IMR-90 (cell line): ENCODE data around the gene VMAC. TPM values are rescaled to one million over a fixed set of nuclear protein-coding genes. Genes with fewer than 3 reads are reported as not detected.

Source experiments
- ATAC-seq: fragments of 200-7000 bp; cut with Tn5 transposase; 2 replicates; pipeline ENCODE4 v1.9.1; 2020; ENCODE audit warnings: low read depth, mild to moderate bottlenecking, moderate library complexity
- BruUV-seq: library from RNA; stranded (reverse); fragments of 400-500 nt; replicated peaks from 2 replicates; lab custom pipeline; 2021; lab: Mats Ljungman, UMichigan
- CTCF ChIA-PET: fragments of 300-600 bp; formaldehyde crosslinking; extraction: SDS; loops from one replicate; lab custom pipeline; 2021; ENCODE audit warnings: antibody characterized with exemption; lab: Yijun Ruan, JAX
- POLR2A ChIA-PET: fragments of 300-600 bp; sonication (Branson Sonifier 250); formaldehyde crosslinking; loops from one replicate; lab custom pipeline; 2022; ENCODE audit warnings: antibody characterized with exemption; ENCODE audit not compliant: unreplicated experiment; lab: Charles Lee
- DNase-seq: peaks from one replicate; pipeline ENCODE4 v3.0.0; 2013
- H2AFZ ChIP-seq: replicated peaks from 2 replicates; pipeline ENCODE3; 2013; ENCODE audit warnings: low read length, mild to moderate bottlenecking; ENCODE audit not compliant: poor library complexity
- H2AK5ac ChIP-seq: 2 replicates; pipeline ENCODE4 v1.6.1; 2013; ENCODE audit warnings: low read depth, low read length, inconsistent platforms
- H2AK9ac ChIP-seq: replicated peaks from 2 replicates; pipeline ENCODE3; 2013; ENCODE audit warnings: mild to moderate bottlenecking, low read depth, low read length, moderate library complexity; ENCODE audit not compliant: poor library complexity
- H2BK120ac ChIP-seq: 2 replicates; pipeline ENCODE4 v1.6.1; 2013; ENCODE audit warnings: low read depth, low read length, inconsistent platforms
- H2BK15ac ChIP-seq: 3 replicates; pipeline ENCODE4 v1.6.1; 2013; ENCODE audit warnings: low read depth, low read length, inconsistent platforms
- H2BK20ac ChIP-seq: 2 replicates; pipeline ENCODE4 v1.6.1; 2013; ENCODE audit warnings: low read depth, mild to moderate bottlenecking, inconsistent platforms, low read length, moderate library complexity
- H2BK5ac ChIP-seq: 2 replicates; pipeline ENCODE4 v1.6.1; 2013; ENCODE audit warnings: mild to moderate bottlenecking, low read depth, low read length, inconsistent platforms; ENCODE audit not compliant: poor library complexity, severe bottlenecking
- H3K14ac ChIP-seq: replicated peaks from 2 replicates; pipeline ENCODE4 v1.6.1; 2013; ENCODE audit warnings: low read depth, low read length, inconsistent platforms
- H3K18ac ChIP-seq: 2 replicates; pipeline ENCODE4 v1.6.1; 2013; ENCODE audit warnings: low read depth, low read length, control low read depth
- H3K23ac ChIP-seq: 2 replicates; pipeline ENCODE4 v1.6.1; 2013; ENCODE audit warnings: low read depth, low read length, inconsistent platforms
- H3K27ac ChIP-seq: 2 replicates; pipeline ENCODE4 v1.5.1; 2013; ENCODE audit warnings: mild to moderate bottlenecking, control low read depth, low read length; ENCODE audit not compliant: insufficient read depth
- H3K27me3 ChIP-seq: 2 replicates; pipeline ENCODE4 v1.6.1; 2013; ENCODE audit warnings: low read length; ENCODE audit not compliant: control insufficient read depth, insufficient read depth
- H3K36me3 ChIP-seq: 2 replicates; pipeline ENCODE4 v1.6.1; 2013; ENCODE audit warnings: low read length, mixed read lengths; ENCODE audit not compliant: control insufficient read depth, insufficient read depth
- H3K4ac ChIP-seq: 2 replicates; pipeline ENCODE4 v1.6.1; 2013; ENCODE audit warnings: low read depth, low read length, inconsistent platforms
- H3K4me1 ChIP-seq: 2 replicates; pipeline ENCODE4 v1.6.1; 2013; ENCODE audit warnings: low read length, mixed read lengths; ENCODE audit not compliant: control insufficient read depth, insufficient read depth
- H3K4me2 ChIP-seq: 2 replicates; pipeline ENCODE4 v1.6.1; 2013; ENCODE audit warnings: low read depth, mild to moderate bottlenecking, control low read depth, low read length, moderate library complexity
- H3K4me3 ChIP-seq: 2 replicates; pipeline ENCODE4 v1.5.1; 2013; ENCODE audit warnings: low read depth, mild to moderate bottlenecking, control low read depth, low read length, moderate library complexity; ENCODE audit not compliant: insufficient read depth
- H3K56ac ChIP-seq: 2 replicates; pipeline ENCODE4 v1.6.1; 2013; ENCODE audit warnings: low read length, inconsistent platforms; ENCODE audit not compliant: insufficient read depth; ENCODE audit errors: extremely low read depth
- H3K79me1 ChIP-seq, 2 experiments: 2 replicates each; pipeline ENCODE4 v1.6.1; 2013; ENCODE audit warnings: low read length in 2 of 2, inconsistent platforms in 1 of 2, low read depth in 1 of 2
- H3K9ac ChIP-seq: 2 replicates; pipeline ENCODE4 v1.6.1; 2013; ENCODE audit warnings: low read depth, low read length, control low read depth
- H3K9me1 ChIP-seq: 2 replicates; pipeline ENCODE4 v1.6.1; 2013; ENCODE audit warnings: low read length, inconsistent platforms; ENCODE audit not compliant: insufficient read depth
- H3K9me3 ChIP-seq: 2 replicates; pipeline ENCODE4 v1.6.1; 2013; ENCODE audit warnings: low read length; ENCODE audit not compliant: control insufficient read depth, insufficient read depth
- H4K20me1 ChIP-seq: 2 replicates; pipeline ENCODE4 v1.6.1; 2013; ENCODE audit warnings: low read length, inconsistent platforms; ENCODE audit not compliant: insufficient read depth
- H4K5ac ChIP-seq: 2 replicates; pipeline ENCODE4 v1.6.1; 2013; ENCODE audit warnings: mild to moderate bottlenecking, low read depth, low read length, control low read depth
- H4K8ac ChIP-seq, 2 experiments: 2 replicates each; pipeline ENCODE4 v1.6.1; 2013; ENCODE audit warnings: low read depth in 2 of 2, low read length in 2 of 2, control low read depth in 1 of 2, inconsistent platforms in 1 of 2
- H4K91ac ChIP-seq: 2 replicates; pipeline ENCODE4 v1.6.1; 2013; ENCODE audit warnings: low read depth, low read length, inconsistent platforms; ENCODE audit not compliant: insufficient read depth
- BHLHE40 ChIP-seq: fragments of 150-350 bp; IDR thresholded peaks from 2 replicates; pipeline ENCODE4 v1.6.1; 2016; ENCODE audit warnings: mild to moderate bottlenecking, low read depth, low read length
- MAFK ChIP-seq: IDR thresholded peaks from 2 replicates; pipeline ENCODE4 v1.6.1; 2012; ENCODE audit warnings: low read depth, low read length, improper control_type of control experiment
- NFE2L2 ChIP-seq: fragments of 150-350 bp; IDR thresholded peaks from 2 replicates; pipeline ENCODE4 v1.6.1; 2016; ENCODE audit warnings: low read depth, mild to moderate bottlenecking, low read length
- WGBS, 2 experiments: methylation state at CpG; one replicate each; pipeline versions ENCODE4 v1.1.5 to v1.1.7; 2013; ENCODE audit warnings: missing lambda C conversion rate in 2 of 2; ENCODE audit not compliant: insufficient read length in 1 of 2; ENCODE audit errors: extremely low coverage in 2 of 2; 5-methylcytosine and 5-hydroxymethylcytosine counted together
- dilution Hi-C: fragments of 300-500 bp; cut with HindIII; formaldehyde crosslinking; loops from one replicate; pipeline ENCODE4 v1.14.3; 2018; ENCODE audit warnings: low sequenced_read_pairs; ENCODE audit not compliant: unreplicated experiment
- in situ Hi-C: fragments of 300-500 bp; cut with MboI; formaldehyde crosslinking; loops from 3 replicates; pipeline ENCODE4 v1.14.3; 2019; ENCODE audit warnings: low sequenced_read_pairs, inconsistent platforms, mixed read lengths
- intact Hi-C: fragments of 100-400 bp; cut with micrococcal nuclease; formaldehyde crosslinking; loops from 2 replicates; pipeline ENCODE4 v1.10.0; 2022
- polyA plus RNA-seq, 3 experiments: library from polyadenylated mRNA; depleted of rRNA; stranded (reverse); fragments of >200 nt; gene quantifications; 2 replicates each; pipeline ENCODE4 v1.2.3, GENCODE V29; 2012; ENCODE audit warnings: low replicate concordance in 1 of 3
- total RNA-seq: library from RNA; depleted of rRNA; stranded (reverse); fragments of >200 nt; gene quantifications from 2 replicates; pipeline ENCODE4 v1.2.3, GENCODE V29; 2012

The VMAC gene
- total and polyA plus RNA-seq, 2 of the 4 experiments (the other 2 are of a cell fraction): 1.4 to 3.1 TPM

DNA sequence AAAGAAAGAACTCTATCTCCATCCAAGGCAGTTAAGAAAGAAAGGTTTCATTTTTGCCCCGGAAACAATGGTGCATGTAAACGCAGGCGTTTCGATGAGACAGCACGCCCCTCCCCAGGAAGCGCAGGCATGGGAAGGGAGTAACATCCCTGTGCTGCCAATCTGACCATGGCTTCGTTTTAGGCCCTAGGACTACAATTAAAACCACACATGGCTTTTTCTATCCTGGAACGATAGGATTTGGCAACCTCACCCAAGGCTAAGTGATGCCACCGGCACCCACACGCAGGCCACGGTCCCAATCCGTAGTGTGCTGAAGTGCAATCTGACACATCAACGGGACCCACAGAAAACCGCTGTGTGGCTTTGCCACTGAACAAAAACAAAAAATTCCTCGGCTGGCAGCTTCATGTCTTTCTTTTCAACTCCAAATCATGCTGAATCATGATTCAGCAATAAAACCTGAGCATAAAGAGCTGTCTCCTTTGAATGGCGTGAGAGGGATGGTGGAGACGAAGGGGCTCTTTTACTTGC, 49.1 kb downstream of the VMAC start:
- peak overlapping the region; percentile 85 for H2BK20ac ChIP-seq
- 0 out of 2 replicates have a peak overlapping the region, but pooled peaks have one; percentile 29 for H3K56ac ChIP-seq
- H3K9me1 ChIP-seq: peaks cover 44% of the 10 kb centered on the region
- H4K5ac ChIP-seq: peak overlapping the region; percentile 1
- peak overlapping the region; percentile 39 for H3K14ac ChIP-seq
- no TSS peak for BruUV-seq
- H3K23ac ChIP-seq: peak overlapping the region; percentile 8; the same call in 1 of the 2 replicates
- H3K18ac ChIP-seq: peak overlapping the region; percentile 1
- ChIA-PET CTCF (interaction anchor here (2.6 kb wide), 1 partner anchor 150 kb away, joined by 9 read pairs; the partner anchor contains the start of gene NRTN), POLR2A (no interaction called here)
- dilution Hi-C loops: no loop called here
- peak overlapping the region; percentile 76 for H2BK5ac ChIP-seq
- DNase-seq: no peak
- peak overlapping the region; percentile 67 for H3K27ac ChIP-seq
- in situ Hi-C loops: no loop called here
- H4K20me1 ChIP-seq: peaks cover 84% of the 10 kb centered on the region
- H3K4me1 ChIP-seq: peaks cover 50% of the 10 kb centered on the region
- TF ChIP-seq BHLHE40 (no peak), NFE2L2 (peak; percentile 81), MAFK (peak; percentile 72)
- H3K4me3 ChIP-seq: no peak overlapping the region
- peak overlapping the region; percentile 67 for H2BK120ac ChIP-seq
- H2BK15ac ChIP-seq: peak overlapping the region; percentile 64; the same call in 2 of the 3 replicates
- H2AK9ac ChIP-seq: peak overlapping the region; percentile 78
- H3K9ac ChIP-seq: peak overlapping the region; percentile 33
- H3K27me3 ChIP-seq: no peaks in the 10 kb centered on the region
- no peak for ATAC-seq
- no peak overlapping the region for H2AFZ ChIP-seq
- H3K9me3 ChIP-seq: no peaks in the 10 kb centered on the region
- peak overlapping the region; percentile 72 for H4K91ac ChIP-seq
- H3K4ac ChIP-seq: peak overlapping the region; percentile 95
- H3K36me3 ChIP-seq: peaks cover 13% of the 10 kb centered on the region
- H2AK5ac ChIP-seq: peak overlapping the region; percentile 87
- intact Hi-C loops: no loop called here
- H3K4me2 ChIP-seq: peak overlapping the region; percentile 5
- WGBS, 2 experiments: 62% methylated on average over 4 of the region's 17 CpGs; no CpG with 5 or more reads in 1 of the 2 experiments
- peaks cover 37 to 100% of the 10 kb centered on the region in 2 experiments; a peak in 3 of 4 replicates for H3K79me1 ChIP-seq
- peak overlapping the region; percentile 63 to 74 for H4K8ac ChIP-seq
